ENCODE data around the gene ZC2HC1B.

ZC2HC1B gene

DNA sequence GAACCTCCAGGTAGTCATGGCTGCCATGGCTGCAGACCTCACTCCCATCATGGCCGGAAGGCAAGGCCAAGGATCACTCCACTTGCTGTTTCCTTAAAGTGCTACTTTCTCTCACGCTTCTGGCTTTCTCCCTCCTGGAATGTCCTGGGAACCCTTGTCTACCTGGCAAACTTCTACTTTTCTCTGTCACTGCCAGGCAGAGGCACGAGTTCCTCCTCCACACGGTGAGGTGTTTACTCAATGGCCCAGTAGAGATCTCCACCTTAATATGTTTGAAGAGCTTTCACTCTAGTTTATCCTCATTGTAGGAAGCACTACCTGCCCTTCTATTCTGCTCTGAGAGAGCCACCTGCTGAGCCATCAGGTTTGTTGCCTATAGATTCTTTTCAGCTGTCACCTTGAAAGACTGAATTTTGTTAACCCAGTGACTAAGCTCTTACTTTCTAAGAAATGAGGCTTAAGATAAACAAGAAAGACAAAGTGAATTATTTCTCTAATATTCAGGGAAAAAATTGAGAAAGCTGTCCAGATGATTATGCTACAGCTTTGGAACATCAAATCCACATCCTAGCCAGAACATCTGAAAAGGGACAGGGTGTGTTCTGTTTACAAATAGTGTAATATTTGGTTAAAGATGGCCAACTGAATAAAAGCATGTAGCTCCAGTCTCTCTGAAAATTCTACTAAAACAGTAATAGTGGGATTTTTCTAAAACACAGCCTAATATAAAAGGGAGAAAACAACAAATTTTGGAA, 88.8 kb downstream of the ZC2HC1B start:
- no peak for TF ChIP-seq CTCF (IDR thresholded peaks at IDR 0.05; ENCODE audit: insufficient read depth, low read length, poor library complexity, severe bottlenecking)
- no peak for DNase-seq (ENCODE audit: extremely low read depth, insufficient read length)
- H3K27me3 ChIP-seq (replicated peaks; ENCODE audit: control insufficient read depth, insufficient read depth, low read length), result no peaks in the 10 kb centered on the region
- no peaks in the 10 kb centered on the region; the same call in 1 of the 2 replicates for H3K36me3 ChIP-seq (ENCODE audit: control insufficient read depth, insufficient read depth, low read length)
- H3K4me3 ChIP-seq (replicated peaks; ENCODE audit: low read depth, low read length), result no peak overlapping the region

GRCh38 chr6:143953922-143954321, 89.6 kb downstream of the ZC2HC1B start:
- Histone ChIP-seq H3K4me3 (replicated peaks; ENCODE audit: low read depth, low read length) (no peak overlapping the region), H3K36me3 (ENCODE audit: control insufficient read depth, insufficient read depth, low read length) (no peaks in the 10 kb centered on the region), H3K27me3 (replicated peaks; ENCODE audit: control insufficient read depth, insufficient read depth, low read length) (no peaks in the 10 kb centered on the region)
- no peak for TF ChIP-seq CTCF (IDR thresholded peaks at IDR 0.05; ENCODE audit: insufficient read depth, low read length, poor library complexity, severe bottlenecking)
- DNase-seq (ENCODE audit: extremely low read depth, insufficient read length), result no peak

DNA sequence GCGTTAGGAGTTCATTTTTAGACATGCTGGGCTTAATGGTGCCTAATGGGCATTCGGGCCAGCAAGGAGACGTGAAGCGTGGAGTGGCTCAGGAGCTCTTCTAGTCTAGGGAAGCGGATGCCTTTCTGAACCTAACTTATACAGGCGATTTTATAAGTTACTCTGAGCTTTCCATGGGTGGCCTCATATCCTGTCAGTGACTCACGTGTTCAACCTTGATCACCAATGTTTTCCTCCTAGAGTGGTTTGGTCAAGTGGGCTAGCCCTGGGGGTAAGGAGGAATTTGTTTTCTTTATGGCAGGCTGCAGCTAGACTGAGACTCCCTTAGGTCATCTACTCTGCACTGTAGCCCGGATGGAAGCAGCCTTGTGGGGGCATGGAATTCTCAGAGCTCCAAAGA, 91.7 kb downstream of the ZC2HC1B start:
- Histone ChIP-seq H3K36me3 (ENCODE audit: control insufficient read depth, insufficient read depth, low read length) (no peaks in the 10 kb centered on the region), H3K4me3 (replicated peaks; ENCODE audit: low read depth, low read length) (no peak overlapping the region), H3K27me3 (replicated peaks; ENCODE audit: control insufficient read depth, insufficient read depth, low read length) (no peaks in the 10 kb centered on the region)
- TF ChIP-seq CTCF (IDR thresholded peaks at IDR 0.05; ENCODE audit: insufficient read depth, low read length, poor library complexity, severe bottlenecking), result no peak
- DNase-seq (ENCODE audit: extremely low read depth, insufficient read length), result no peak

DNA sequence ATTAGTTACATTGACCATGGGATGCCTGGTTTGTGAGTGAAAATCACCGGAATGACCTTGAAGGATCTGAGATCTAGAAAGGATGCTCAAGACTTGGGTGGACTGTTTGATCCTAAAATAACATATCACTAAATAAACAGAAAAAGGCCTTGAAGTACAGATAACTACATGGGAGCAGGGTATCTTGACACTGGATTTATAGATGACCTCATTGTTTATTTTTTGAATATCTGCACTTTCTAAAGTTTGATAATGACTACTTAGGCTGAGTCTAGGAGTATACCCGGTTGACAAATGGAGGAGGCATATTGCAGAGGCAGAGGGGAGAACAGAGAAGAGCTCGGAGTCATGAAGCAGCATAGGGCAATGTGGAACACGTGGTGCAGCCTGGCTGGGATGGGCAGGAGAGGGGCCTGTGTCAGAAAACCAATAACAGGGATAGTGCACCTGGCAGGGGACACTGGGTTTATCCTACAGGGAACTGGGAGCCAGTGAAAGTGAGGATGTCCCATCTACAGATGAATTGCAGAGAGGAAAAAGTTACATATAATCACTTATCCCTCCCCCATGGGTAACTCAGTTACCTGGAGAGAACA, 93.5 kb downstream of the ZC2HC1B start:
- no peak for TF ChIP-seq CTCF (IDR thresholded peaks at IDR 0.05; ENCODE audit: insufficient read depth, low read length, poor library complexity, severe bottlenecking)

DNA sequence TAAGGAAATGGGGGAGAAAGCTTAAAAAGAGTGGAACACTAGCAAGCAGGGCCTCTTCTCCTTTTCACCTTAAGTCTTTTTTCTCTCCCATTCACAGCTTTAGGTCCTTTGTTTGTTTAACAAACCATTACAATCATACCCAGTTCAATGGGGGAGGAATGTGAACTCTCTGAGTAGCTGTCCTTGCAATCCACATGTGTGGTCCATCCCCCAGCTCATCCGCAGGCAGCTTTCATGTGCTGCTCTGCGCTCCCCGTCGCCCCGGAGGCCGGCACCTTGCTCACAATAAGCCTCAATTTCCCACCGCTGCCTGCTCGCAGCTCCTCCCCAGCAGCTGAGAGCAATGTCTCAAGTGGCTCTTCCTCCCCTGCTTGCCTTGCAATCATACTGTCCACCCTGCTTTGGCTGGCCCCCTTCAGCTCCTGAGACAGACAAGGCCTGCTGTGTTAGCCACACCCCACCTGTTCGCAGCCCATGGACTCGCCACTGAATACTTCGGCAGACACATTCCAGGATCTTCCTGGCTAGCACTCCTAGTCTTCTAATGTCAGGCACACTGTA, 94.6 kb downstream of the ZC2HC1B start:
- Histone ChIP-seq H3K27me3 (replicated peaks; ENCODE audit: control insufficient read depth, insufficient read depth, low read length) (no peaks in the 10 kb centered on the region), H3K4me3 (replicated peaks; ENCODE audit: low read depth, low read length) (no peak overlapping the region), H3K36me3 (ENCODE audit: control insufficient read depth, insufficient read depth, low read length) (no peaks in the 10 kb centered on the region)
- DNase-seq (ENCODE audit: extremely low read depth, insufficient read length), result no peak
- no peak for TF ChIP-seq CTCF (IDR thresholded peaks at IDR 0.05; ENCODE audit: insufficient read depth, low read length, poor library complexity, severe bottlenecking)

More for the DNA sequence above, 93.5 kb downstream of the ZC2HC1B start:
- no peak for DNase-seq (ENCODE audit: extremely low read depth, insufficient read length)
- H3K36me3 ChIP-seq (ENCODE audit: control insufficient read depth, insufficient read depth, low read length), result no peaks in the 10 kb centered on the region
- no peak overlapping the region for H3K4me3 ChIP-seq (replicated peaks; ENCODE audit: low read depth, low read length)
- no peaks in the 10 kb centered on the region for H3K27me3 ChIP-seq (replicated peaks; ENCODE audit: control insufficient read depth, insufficient read depth, low read length)

Data from GM06990 (cell line).